IPS DF 4.7 (cell line): ENCODE data around the gene TXNL4B.
"Not testable (repeated sequence)": the region's sequence is repeated elsewhere in the genome, so short reads cannot be mapped to it uniquely, and the experiment has no call there.

ENCODE experiments used
- DNase-seq: peaks from one replicate; pipeline ENCODE4 v3.0.0-alpha.2; 2013; ENCODE audit warnings: low spot score; ENCODE audit errors: extremely low read depth

Gene TXNL4B

DNA sequence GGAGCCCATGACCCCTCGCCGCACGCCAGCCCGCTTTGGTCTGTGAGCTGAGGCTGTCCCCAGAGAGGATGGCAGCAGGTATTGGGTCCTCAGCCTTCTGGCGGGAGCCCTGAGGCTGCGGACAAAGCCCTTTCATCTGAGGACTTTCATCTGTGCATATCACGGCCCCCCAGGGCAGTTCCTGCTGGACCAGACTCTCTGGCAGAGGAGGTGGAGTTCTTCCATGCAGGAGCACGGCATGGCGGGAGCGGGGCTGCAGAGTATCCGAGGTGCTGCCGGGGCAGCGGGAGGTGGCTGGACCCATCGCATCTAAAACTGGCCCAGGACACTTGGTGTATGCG is 19.0 kb upstream of the TXNL4B start:
- DNase-seq = no peak

DNA sequence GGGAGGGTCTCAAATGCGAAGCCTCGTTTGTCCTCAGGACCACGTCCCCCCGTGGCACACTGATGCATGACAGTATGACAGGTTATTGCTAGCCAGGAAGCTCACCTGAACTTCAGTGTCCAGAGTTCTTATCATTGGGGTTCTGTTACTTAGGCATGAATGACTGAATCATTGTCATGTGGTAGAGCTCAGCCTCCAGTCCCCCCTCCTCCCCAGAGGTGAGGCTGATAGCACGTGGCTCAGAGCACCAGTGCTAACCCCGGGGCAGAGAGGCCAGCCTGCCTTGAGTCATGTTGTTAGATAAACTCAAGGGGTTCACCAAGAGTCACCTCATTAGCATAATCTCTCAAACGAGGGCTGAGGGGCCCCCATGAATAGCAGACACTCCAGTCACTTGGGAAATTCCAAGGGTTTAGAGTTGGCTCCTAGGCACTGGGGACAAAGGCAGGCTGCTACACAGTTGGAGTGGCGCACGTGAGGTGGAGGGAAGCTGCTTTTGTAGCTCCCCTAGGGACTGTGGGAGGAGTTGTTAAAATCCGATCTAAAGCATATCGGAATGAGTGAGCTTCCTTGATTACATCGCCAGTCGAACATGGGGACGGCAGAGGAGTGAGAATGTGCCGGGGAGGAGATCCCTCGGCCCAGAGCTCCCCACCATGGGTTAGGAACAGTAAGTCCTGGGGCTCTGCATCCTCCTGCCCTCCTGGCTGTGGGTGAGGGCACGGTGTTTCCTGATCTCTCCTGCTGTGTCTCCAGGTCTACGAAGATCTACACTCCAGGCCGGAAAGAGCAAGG is 18.4 kb upstream of the TXNL4B start:
- no peak for DNase-seq

DNA sequence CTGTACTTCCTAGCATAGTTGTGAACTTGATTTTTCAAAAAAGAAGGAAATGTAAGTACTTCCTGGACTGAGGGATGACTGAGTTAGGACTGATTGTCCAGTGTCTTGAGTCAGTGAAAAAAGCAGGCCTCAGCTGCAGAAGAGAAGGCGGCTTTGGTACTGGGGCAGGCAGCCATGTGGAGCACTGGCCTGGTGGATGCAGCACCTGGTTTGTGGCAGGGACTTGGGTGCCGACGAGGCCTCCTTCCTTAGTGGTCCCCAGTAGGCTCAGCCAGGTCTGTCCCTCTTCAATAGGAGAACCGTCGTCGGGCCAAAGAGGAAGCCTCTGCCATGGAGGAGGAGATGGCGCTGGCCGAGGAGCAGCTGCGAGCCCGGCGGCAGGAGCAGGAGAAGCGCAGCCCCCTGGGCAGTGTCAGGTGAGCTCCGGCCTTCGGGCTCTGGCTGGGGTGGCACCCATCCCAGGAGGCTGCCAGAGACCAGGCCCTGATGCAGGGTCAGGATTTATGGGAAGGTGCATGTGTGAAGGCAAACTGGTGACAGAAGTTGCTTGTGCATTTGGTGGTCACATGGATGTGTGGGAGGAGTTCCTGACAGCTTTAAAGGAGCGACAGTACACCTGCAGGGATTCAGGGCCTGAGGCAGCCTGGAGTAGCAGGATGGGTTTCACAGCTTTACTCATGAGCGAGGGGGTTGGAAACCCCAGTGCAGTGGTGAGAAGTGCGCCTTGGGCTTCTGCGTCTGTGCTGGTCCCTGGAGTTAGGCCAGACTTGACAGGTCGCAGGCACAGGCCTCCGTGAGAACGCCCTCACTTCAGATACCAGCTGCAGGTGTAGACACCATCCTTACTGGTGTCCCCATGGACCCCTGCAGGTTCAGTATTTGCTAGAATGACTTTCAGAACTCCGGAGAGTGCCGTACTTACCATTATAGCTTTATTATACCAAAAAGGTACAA is 17.5 kb upstream of the TXNL4B start:
- no peak for DNase-seq

DNA sequence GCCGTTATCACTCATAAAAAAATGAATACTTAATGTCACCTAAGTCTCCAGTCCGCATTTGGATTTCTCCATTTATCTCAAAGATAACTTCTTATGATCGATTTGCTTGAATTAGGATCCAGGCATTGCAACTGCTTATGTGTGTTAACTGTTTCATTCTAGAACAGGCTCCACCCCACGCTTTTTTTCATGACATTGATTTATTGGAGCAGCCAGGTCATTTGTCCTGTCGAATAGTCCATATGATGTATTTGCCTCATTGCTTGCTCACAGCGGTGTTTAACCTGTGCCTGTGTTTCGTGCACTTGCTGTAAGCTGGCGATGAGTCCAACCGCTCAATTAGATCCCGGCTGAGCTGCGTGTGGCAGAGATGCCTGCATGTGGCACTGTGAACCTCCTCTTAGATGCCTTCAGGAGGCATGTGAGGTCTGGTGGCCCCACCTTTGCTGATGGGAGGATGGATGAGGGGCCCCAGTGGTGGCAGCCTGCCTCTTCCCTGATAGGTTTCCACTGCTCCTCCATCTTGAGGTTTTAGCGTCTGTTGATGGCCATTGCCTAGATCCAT is 16.6 kb upstream of the TXNL4B start:
- DNase-seq = no peak

DNA sequence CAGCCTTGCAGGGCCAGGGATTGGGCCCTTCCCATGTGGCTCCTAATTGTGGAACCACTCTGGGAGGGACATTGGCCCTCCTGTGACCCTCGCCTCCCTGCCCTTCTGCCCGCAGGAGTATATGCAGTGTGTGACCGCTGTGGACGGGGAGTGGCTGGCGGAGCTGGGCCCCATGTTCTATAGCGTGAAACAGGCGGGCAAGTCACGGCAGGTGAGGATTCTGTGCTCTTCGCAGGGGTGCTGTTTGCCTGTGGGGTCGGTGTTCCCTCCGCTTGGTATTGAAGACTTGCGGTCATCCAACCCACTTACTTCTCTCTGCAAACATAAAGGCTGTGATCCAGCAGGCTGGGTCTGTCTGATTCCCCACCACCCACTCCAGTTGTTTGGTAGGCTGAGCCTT is 15.9 kb upstream of the TXNL4B start:
- DNase-seq = no peak

DNA sequence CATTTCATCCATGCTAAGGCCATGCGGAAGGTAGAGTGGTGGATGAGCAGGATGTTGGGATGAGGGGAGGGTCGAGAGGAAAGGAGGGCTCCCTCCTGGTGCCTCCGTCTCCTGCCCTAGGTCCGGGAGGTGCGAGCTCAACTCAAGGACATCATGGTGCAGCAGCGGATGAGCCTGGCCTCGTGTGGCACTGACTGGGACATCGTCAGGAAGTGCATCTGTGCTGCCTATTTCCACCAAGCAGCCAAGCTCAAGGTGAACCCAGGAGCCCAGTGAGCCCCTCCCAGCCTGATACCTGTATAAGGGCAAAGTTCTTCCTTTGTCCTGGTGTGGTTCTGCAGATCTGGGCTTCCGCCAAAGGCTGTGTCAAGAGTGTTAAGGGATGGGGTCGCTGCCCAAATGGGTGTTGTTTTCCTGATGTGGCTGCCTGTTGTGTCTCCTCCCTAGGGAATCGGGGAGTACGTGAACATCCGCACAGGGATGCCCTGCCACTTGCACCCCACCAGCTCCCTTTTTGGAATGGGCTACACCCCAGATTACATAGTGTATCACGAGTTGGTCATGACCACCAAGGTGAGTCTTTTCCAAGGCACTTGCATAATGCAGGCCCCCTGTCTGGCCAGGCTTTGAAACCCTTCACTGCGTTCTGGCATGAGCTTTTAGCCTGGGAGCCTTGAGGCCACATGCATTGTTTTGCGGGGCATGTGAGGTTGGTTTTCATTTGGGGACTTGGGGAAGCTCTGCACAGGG is 15.1 kb upstream of the TXNL4B start:
- no peak for DNase-seq

DNA sequence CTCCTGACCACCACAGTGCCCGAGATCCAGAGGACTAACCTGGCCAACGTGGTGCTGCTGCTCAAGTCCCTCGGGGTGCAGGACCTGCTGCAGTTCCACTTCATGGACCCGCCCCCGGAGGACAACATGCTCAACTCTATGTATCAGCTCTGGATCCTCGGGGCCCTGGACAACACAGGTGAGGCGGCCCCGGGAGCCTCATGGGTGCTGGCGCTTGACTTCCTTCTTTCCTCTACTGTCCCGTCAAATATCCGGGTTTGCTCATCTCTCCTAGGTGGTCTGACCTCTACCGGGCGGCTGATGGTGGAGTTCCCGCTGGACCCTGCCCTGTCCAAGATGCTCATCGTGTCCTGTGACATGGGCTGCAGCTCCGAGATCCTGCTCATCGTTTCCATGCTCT is 14.0 kb upstream of the TXNL4B start:
- no peak for DNase-seq

DNA sequence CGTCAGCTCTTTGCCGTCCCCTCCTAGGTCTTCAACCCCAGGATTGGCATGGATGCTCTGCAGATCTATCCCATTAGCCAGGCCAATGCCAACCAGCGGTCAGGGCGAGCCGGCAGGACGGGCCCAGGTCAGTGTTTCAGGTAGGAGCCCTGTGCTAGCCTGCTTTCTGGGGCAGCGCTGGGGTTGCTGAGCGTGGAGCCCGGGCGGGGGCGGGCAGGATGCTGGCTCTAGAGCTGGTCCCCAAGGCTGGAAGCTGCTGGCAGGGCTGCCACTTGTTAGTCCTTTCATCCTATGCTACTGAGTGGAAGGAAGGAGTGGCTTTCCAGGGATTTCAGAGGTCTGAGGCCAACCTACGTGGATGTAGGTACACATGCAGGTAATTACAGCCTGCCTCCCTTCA is 12.6 kb upstream of the TXNL4B start:
- DNase-seq = no peak

DNA sequence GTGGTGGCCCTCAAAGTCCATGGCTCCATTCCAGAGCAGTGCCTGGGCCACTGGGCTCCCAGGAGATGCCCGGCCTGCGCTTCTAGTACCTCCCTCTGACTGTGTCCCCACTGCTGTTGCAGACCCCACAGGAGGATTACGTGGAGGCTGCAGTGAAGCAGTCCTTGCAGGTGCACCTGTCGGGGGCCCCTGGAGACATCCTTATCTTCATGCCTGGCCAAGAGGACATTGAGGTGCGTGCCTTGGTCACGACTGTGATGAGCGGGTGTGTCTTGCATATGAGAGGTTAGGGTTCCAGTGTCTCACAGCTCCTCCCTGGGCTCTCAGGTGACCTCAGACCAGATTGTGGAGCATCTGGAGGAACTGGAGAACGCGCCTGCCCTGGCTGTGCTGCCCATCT is 11.5 kb upstream of the TXNL4B start:
- DNase-seq = no peak

DNA sequence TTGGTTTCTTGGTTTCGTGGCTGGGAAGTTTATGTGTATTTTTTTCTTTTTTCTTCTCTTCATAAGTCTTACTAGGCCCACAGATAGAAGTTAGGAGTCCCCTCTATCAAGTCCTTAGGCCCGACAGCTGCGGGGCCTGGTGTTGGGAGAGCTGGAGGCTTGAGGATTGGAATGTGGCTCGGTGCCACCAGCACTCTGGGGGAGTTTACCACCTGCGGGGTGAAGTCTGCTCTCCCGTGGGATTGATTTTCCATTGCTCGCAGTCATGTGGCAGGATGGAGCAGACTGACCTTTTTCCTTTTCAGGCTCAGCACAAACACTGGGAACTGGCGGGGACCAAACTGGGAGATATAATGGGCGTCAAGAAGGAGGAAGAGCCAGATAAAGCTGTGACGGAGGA is 7.8 kb upstream of the TXNL4B start:
- no peak for DNase-seq

DNA sequence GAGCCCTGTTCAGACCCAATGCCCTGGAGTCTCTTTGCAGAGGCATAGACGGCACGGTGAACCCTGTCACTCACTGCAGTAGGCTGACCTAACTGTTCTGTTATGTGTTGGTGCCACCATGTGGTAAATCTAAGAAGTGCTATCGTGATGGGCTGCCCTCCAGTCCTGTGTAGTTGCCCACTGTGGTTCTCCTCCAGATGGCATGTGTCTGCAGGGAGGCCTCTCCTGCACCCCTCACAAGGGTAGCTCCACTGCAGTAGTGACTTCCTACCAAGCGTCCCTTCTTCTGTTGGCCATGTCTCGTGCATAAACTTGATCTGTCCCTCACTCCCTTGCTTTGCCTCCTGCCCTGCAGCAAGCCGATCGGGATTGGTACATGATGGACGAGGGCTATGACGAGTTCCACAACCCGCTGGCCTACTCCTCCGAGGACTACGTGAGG is 6.0 kb upstream of the TXNL4B start:
- DNase-seq = peak; percentile 49

DNA sequence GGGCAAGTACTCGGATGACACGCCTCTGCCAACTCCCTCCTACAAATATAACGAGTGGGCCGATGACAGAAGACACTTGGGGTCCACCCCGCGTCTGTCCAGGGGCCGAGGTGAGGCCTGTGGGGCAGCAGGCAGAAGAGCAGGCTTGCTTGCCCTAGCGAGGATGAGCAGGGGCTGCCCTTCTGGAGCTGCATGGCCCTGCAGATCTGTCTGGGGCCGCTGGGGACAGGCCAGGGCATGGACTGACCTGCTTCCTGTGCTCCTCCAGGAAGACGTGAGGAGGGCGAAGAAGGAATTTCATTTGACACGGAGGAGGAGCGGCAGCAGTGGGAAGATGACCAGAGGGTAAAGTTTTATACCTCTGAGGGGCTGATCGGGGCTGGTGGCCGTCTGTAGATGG is 5.5 kb upstream of the TXNL4B start:
- no peak for DNase-seq

DNA sequence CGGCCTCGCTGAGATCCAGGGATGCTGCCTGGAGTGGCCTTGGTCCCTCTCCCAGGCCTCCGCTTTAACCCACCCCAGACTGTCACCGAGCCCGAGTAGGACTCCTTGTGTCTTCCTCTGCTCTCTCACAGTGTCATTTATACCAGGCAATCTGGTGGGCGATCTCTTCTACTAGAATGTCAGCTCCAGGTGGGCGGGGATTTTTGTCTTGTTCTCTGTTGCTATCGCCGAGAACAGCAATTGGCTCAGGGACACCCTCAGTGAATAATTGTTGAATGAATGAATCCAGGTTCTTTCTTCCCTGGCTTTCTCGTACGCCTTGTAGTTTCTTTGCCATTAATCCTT is 818 bp upstream of the TXNL4B start:
- no peak for DNase-seq

DNA sequence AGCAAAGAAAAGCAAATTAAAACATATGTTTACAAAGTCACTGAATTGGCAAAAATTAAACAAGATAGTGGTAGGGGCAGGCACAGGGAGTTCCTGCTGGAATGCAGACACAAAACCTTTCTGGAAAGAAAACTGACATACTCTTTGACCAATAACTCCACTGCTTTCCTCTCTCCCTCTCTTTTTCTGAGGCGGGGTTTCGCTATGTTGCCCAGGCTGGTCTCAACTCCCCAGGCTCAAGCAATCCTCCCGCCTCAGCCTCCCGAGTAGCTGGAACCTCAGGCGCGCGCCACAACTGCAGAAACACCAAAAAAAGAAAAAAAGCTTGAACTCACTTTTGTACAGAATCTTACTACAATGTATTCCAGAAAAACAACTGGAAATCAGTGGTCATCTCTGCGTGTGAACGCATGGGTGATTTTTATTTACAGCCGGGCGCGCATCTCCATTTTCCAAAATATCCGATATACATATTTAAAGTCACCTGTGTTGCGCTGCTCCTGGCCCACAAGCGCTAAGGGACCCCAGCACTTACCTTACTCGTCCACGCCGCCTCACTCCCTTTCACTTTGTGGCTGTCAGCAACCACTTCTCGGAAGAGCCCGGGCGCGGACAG is 480 bp downstream of the TXNL4B start:
- DNase-seq = no peak

DNA sequence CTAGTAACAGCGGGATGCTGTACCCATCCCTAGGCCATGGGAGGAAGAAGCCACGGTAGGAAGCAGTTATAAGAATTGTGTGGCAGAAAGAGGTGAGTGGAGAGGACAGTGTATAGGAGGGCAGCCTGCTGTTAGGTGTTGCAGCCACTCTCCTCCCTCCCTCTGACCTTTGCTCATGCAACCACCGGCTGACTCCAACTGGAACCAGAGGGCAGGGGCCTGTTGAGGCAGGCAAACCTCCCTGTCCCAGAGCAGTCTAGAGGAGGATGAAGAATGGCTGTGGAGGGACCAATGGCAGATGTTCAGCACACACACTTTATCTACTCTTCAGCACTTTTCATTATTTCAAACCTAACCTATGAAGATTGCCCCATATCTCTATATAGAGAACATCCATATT is 2.2 kb downstream of the TXNL4B start:
- no peak for DNase-seq

DNA sequence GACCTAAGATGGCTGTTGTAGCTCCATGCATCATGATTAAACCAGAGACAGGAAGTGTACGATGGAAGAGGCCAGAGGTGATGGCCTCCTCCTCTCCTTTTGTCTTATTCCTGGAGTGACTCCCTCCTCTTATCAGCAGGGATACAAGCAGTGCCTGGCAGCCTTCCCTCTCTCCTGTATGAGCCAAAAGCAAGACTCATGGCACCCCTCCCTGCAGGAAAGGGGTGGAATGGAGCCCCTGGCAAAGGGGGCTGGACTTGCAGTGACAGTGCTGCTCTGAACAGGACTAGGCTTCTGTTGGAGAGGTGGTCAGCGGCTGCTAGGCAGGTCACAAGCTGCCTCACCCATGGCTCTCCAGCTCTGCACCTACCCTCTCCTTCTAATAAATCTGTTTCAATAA is 8.4 kb downstream of the TXNL4B start:
- no peak for DNase-seq

DNA sequence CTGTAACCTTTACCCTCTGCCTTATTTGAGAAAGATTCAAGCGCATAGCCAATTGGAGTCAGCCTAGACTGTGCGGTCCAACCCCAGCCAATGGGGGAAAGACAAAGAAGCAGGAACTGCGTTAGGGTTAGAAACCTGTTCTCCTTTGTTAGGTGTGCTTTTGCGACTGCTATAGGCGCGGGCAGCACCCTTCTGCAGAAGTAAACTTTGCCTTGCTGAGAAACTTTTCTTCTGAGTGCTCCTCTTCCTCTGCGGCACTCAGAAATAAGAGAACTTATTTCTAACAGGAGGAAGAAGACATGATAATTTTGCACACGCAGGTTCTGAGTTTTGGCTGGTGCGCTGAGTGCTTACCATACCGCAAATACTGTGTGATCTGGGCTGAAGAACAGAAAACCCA is 9.0 kb downstream of the TXNL4B start:
- no peak for DNase-seq

DNA sequence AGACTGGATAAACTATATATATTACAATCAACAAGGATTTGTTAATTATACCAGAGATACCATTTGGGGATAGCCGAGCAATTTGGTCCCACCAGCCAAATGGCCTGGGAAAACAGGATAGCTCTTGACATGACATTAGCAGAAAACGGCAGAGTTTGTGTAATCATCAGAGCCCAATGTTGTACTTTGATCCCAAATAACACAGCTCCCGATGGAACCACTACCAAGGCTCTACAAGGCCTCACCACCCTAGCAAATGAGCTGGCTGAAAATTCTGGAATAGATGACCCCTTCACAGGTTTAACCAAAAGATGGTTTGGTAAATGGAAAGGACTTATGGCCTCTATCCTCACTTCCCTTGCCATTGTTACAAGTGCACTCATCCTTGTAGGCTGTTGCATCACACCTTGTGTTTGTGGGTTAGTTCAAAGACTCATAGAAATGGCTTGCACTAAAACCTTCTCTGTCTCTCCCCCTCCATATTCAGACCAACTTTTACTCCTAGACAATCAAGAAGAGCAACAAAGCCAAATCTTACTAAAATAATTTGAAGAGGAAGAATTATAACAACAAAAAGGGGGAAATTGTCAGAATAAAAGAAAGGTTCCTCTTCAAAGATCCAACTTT is 9.5 kb downstream of the TXNL4B start:
- DNase-seq = no peak

DNA sequence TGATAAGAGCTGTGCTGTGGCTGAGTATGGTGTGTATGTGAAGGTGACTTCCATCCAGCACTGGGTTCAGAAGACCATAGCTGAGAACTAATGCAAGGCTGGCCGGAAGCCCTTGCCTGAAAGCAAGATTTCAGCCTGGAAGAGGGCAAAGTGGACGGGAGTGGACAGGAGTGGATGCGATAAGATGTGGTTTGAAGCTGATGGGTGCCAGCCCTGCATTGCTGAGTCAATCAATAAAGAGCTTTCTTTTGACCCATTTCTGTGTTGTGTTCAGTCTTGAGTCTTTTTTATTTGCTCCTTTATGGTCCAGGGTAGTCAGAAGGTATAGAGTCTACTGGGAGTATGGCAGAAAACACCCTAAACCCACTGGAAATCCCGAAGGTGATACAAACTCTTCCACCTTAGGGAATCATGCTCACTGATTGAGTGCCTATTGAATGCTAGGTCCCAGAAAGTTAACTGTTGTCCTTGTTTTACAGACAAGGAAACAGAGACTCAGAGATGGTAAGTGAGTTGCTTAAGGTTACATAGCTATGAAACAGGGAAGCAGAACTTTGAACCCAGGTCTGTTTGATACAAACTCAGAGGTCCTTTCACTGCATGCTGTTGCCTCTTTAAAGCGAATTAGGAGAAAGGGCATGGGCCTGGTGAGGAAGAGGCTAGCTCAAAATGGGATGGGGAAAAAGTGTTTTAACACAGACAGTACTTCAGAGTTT is 16.3 kb downstream of the TXNL4B start:
- DNase-seq = not testable (repeated sequence)

DNA sequence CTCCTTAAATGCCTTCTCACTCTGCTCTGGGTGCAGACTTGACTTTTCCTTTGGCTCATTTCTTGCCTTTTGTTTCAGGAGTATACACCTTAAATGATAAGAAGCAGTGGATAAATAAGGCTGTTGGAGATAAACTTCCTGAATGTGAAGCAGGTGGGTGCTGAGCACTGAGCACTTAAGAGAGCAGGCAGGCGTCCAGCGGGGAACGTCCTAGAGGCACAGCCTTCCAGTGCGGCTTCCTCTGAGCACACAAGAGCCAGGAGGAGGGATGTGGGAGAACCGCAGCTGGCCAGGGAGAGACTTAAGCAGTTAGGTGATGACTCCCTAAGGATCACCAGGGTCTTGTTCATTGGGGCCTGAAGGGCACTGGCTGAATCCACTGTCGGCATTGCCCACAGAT is 18.4 kb downstream of the TXNL4B start:
- not testable (repeated sequence) for DNase-seq
